C4-2B (cell line): Measurements from ENCODE around the gene EOLA2.
"Not testable (repeated sequence)": the region's sequence is repeated elsewhere in the genome, so short reads cannot be mapped to it uniquely, and the experiment has no call there.

Source experiments
- H3K27ac ChIP-seq: fragments of 450-650 bp; 2 replicates; pipeline ENCODE4 v1.5.1; 2017
- CTCF ChIP-seq: fragments of 450-650 bp; conservative IDR thresholded peaks from 2 replicates; pipeline ENCODE4 v1.5.1; 2017; ENCODE audit warnings: mild to moderate bottlenecking
- ZFX ChIP-seq: fragments of 450-650 bp; IDR thresholded peaks from 2 replicates; pipeline ENCODE4 v1.6.1; 2017

EOLA2 gene

GRCh38 chrX:149898554-149898953, 39.7 kb downstream of the EOLA2 start:
- TF ChIP-seq CTCF (no peak), ZFX (no peak)
- H3K27ac ChIP-seq, result no peak overlapping the region

GRCh38 chrX:149890828-149891227, 47.5 kb downstream of the EOLA2 start:
- not testable (repeated sequence) for H3K27ac ChIP-seq
